ENCODE measurements around the gene BTBD17.
"Not testable (repeated sequence)": the region's sequence is repeated elsewhere in the genome, so short reads cannot be mapped to it uniquely, and the experiment has no call there.

BTBD17 gene

GRCh38 chr17:74361230-74362068, at the start of gene BTBD17:
BTBD17 (minus strand) TSS chr17:74361868; CDS start chr17:74361819, 49 bp downstream.
- peak; percentile 30 for DNase-seq

- DNase-seq, result no peak
Observed at GRCh38 chr17:74410001-74410443, 48.4 kb upstream of the BTBD17 start.

- DNase-seq, result no peak
Observed at GRCh38 chr17:74408815-74409214, 47.1 kb upstream of the BTBD17 start.

GRCh38 chr17:74408262-74408661, 46.6 kb upstream of the BTBD17 start:
- no peak for DNase-seq

GRCh38 chr17:74407384-74407783, 45.7 kb upstream of the BTBD17 start:
- no peak for DNase-seq

GRCh38 chr17:74405311-74405710, 43.6 kb upstream of the BTBD17 start:
- DNase-seq, result not testable (repeated sequence)

GRCh38 chr17:74404789-74405188, 43.1 kb upstream of the BTBD17 start:
- DNase-seq, result no peak

- no peak for DNase-seq
Observed at GRCh38 chr17:74404218-74404617, 42.5 kb upstream of the BTBD17 start.

GRCh38 chr17:74403512-74404137, 42.0 kb upstream of the BTBD17 start:
- DNase-seq, result no peak

GRCh38 chr17:74402048-74402447, 40.4 kb upstream of the BTBD17 start:
- no peak for DNase-seq

GRCh38 chr17:74396567-74396966, 34.9 kb upstream of the BTBD17 start:
- DNase-seq, result no peak

GRCh38 chr17:74394977-74395376, 33.3 kb upstream of the BTBD17 start:
- DNase-seq, result no peak

- DNase-seq, result no peak
Observed at GRCh38 chr17:74394275-74394950, 32.7 kb upstream of the BTBD17 start.

GRCh38 chr17:74393346-74393942, 31.8 kb upstream of the BTBD17 start:
- no peak for DNase-seq

GRCh38 chr17:74392848-74393247, 31.2 kb upstream of the BTBD17 start:
- DNase-seq, result no peak

- DNase-seq, result no peak
Observed at GRCh38 chr17:74391771-74392170, 30.1 kb upstream of the BTBD17 start.

- DNase-seq, result no peak
Observed at GRCh38 chr17:74390680-74391653, 29.3 kb upstream of the BTBD17 start.

- no peak for DNase-seq
Observed at GRCh38 chr17:74389937-74390679, 28.4 kb upstream of the BTBD17 start.

GRCh38 chr17:74389084-74389753, 27.6 kb upstream of the BTBD17 start:
- no peak for DNase-seq

- DNase-seq, result no peak
Observed at GRCh38 chr17:74387365-74388218, 25.9 kb upstream of the BTBD17 start.
